GM18511 (cell line): ENCODE data around the gene EFHC1.
"Not testable (repeated sequence)": the region's sequence is repeated elsewhere in the genome, so short reads cannot be mapped to it uniquely, and the experiment has no call there.

Experiments used
- ATAC-seq: cut with Tn5 transposase; IDR thresholded peaks from one replicate; pipeline ENCODE4 v1.9.1; 2021; ENCODE audit warnings: mild to moderate bottlenecking, moderate library complexity; ENCODE audit not compliant: unreplicated experiment

Gene EFHC1, protein sequence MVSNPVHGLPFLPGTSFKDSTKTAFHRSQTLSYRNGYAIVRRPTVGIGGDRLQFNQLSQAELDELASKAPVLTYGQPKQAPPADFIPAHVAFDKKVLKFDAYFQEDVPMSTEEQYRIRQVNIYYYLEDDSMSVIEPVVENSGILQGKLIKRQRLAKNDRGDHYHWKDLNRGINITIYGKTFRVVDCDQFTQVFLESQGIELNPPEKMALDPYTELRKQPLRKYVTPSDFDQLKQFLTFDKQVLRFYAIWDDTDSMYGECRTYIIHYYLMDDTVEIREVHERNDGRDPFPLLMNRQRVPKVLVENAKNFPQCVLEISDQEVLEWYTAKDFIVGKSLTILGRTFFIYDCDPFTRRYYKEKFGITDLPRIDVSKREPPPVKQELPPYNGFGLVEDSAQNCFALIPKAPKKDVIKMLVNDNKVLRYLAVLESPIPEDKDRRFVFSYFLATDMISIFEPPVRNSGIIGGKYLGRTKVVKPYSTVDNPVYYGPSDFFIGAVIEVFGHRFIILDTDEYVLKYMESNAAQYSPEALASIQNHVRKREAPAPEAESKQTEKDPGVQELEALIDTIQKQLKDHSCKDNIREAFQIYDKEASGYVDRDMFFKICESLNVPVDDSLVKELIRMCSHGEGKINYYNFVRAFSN

DNA sequence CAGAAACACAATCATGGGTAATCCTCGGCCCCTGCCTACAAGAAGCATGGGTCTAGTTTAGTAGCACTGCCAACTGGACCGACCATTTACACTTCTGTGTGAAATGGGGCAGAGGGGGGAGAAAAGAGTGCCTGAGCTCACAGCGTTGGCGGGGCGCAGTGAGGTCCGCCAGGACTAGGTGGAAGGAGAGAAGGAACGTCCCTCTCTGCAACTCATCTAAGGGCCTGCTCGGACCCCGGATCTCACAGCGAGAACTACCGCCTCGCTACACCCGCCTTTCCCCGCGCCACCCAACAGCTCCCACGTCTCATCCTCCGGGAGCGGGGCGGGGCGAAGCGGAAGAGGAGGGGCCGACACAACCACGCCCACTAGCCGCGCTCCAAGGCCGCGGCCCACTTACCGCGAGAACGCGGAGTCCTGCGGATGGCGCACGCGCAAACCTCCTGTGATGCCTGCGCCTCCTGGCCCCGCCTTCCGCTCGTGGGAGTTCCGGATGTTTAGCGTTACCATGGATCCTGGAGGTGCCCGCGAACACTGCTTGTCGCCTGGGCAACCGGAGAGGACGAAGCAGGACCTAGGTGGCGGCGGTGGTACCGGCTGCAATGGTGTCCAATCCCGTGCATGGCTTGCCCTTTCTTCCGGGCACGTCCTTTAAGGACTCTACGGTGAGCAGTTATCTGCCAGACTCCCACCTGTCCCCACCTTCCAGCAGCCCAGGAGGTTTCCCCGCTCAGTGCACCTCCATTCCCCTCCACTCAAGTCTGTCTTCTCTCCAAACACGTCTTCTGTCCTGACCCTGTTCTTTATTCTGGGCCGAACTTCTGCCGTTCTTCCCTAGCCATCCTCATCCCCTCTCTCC, at the start of gene EFHC1:
TSS of gene EFHC1 (plus strand) at position 534 of the 859 bp plus-strand sequence. CDS start at position 603, 69 bp downstream.
- ATAC-seq: peak; percentile 92

DNA sequence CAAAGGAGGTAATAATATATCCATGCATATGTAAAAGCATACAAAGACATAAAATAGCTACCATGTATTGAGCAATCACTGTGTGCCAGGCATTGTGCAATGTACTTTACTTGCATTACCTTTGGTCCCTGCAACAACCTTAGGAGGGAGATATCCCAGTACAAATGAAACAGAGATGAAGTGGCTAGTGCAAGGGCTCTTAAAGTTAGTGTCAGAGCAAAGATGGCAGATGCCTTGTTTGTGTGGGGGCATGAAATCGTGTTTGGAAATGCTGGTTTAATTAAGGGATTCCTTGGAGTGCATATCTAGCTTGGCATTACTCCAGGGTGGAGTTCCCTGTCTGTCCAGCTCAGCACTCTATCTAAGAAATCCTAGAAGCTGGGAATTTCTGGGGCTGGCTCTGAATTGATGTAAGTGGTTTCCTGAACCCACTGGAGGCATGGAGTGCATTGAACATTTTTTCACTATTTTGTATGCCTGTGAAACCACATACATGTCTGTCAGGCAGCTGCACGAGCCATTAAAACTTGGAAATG, 48.4 kb upstream of the EFHC1 start:
- no peak for ATAC-seq

DNA sequence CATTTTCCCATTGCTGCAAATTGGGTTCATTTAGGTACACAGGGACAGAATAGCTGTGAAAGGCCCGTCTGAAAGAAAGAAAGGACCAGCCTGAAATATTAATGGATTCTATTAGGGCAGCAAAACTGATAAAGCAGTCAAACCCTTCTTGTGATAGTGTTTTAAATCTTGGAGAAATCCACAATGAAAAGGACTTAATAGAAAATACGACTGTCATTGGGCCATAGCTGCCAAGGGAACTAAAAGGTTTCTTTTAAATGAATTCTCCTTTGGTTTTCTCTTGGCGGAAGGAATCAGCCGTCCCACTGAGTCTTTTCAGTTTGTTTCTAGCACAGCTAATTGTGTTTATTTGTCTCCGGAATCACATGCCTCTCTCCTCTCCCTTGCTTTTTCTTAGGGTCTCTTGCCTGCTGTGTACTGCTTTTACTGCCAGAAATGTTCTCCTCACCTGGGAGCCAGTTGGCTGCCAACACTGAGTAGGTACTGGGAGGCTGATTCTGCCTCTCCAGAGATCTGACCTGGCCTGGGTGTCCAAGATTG, 46.9 kb upstream of the EFHC1 start:
- no peak for ATAC-seq

DNA sequence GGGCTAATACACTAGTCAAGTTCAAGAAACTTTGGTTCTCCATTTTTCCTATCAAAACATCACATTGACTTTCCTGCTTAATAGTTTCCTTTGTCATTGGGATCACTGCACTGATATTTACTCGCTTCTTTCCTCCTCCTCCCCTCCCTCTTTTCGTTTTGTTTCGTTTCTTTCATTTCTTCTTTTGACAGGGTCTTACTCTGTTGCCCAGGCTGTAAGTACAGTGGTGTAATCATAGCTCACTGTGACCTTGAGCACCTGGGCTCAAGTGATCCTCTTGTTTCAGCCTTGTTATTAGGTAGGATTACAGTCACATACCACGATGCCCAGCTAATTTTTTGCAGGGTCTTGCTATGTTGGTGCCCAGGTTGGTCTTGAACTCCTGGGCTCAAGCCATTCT, 45.9 kb upstream of the EFHC1 start:
- ATAC-seq: no peak

DNA sequence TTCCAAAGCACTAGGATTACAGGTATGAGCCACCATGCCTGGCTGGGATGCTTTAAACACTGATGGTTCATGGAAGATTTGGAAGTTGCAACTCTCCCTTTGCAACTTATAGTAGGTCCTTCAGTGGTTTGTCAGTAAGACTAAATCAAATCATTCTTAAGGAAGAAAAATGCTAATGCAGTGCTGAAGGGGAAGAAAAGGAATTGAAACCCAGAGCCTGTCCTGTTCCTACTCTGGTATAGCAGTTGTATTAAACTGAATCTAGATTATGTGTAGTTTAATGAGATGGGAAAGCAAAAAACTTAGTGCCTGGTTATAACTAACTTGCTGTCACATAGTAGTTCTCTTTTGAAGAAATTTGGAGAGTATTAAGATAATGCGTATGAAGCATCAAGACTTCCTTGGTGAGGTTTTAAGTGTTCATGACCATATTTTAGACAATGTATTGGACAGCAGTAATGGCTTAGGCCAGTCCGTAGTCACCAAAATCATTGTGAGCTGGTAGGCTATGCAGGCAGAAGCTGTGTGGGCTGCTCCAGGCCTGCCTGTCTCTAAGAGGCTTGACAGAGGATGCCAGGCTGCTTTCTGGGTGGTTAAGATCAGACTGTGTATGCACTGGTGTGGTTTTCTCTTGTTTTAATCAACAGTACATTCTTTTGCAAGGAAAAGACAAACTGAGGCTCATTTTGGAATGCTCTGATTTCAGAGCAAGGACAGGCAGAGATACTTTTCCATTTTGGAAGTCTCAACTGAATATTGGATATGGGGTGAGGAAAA, 44.2 kb upstream of the EFHC1 start:
- no peak for ATAC-seq

DNA sequence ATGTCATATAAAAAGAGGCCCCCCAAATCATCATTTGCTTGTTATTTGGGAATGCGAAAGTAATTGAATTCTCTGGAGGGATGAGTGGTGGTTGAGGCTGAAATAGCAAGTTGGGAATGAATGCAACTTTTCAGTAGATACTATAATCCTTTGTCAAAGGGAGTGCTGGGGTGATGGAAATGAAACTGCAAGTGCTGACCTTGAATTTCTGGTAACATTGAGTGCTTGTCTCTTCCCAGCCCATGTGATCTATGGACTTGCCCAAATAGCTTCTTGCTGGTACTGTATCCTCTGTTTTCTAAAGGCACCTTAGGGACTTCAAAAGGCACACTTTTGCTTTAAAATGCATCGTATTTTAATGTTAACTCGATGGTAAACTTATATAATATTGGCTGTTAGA, 43.4 kb upstream of the EFHC1 start:
- ATAC-seq: no peak

DNA sequence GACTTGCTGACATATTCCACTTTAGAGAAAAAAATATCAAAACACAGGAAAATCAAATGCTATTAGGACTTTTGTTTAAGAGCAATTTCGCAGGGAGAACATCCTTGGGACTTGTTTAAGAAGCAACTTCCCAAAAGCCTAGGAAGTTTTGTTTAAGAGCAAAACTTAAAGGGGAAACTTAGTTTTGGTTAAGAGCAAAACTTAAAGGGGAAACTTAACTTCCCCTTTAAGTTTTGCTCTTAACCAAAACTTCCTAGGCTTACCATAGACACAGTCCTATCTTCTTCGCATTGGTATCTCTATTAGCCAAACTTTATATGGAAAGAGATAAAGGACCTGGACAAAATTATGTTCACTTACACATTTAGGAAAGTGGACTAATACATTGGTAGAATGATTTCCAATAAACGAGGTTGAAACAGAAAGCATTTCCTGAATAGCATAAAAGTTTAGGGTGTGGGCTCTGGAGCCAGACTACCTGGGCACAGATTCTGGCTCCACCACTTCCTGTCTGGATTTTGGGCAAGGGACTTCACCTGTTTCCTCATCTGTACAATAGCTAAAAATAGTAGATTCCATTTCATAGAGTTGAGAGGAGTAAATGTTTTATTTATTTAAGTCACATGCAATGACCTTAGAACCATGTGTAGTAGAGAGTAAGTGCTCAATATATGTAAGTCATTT, 42.5 kb upstream of the EFHC1 start:
- ATAC-seq: peak; percentile 64

DNA sequence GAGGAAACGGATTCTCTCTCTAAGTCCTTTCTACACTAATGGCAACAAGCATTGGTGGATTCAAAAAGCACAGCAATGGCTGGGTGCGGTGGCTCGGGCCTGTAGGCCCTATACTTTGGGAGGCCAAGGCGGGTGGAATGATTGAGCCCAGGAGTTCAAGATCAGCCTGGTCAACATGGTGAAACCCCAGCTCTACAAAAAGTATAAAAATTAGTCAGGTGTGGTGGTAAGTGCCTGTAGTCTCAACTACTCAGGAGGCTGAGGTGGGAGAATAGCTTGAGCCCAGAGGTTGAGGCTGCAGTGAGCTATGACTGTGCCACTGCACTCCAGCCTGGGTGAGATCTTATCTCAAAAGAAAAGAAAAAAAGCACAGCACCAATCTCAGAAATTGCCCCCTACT, 38.9 kb upstream of the EFHC1 start:
- ATAC-seq: no peak

DNA sequence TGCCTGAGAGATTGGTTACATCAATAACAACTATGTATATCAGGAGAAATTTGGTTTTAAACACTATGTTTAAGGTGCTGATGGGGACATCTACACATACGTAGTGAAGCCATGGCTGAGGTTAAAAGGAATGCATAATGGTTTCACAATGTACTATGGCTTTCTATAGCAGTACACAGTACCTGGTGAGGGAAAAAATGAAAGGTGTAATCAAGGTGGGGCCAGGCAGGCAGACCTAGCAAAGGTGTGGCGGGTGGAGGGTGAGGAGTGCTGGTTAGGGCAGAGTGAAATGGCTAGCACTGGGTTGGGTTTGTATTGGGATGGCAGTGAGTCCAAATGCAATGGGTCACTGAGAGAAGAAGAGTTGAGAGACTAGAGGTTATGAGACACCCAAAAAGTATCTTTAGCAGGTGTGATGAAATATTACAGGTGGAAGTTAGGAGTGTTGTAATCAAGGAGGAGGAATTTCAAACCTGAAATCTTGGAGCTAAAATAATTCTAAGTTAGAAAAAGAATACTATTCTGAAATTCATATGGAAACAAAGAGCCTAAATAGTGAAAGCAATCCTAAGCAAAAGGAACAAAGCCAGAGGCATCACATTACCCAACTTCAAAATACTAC, 35.9 kb upstream of the EFHC1 start:
- no peak for ATAC-seq

DNA sequence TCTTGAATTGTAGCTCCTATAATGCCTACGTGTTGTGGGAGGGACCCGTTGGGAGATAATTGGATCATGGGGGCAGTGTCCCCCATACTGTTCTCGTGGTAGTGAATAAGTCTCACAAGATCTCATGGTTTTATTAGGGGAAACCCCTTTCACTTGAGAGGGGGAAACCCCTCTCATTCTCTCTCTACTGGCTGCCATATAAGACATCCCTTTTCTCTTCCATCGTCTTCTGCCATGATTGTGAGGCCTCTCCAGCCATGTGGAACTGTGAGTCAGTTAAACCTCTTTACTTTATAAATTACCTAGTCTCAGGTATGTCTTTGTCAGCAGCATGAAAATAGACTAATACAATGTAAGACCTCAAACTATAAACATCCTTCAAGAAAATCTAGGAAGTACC, 35.1 kb upstream of the EFHC1 start:
- no peak for ATAC-seq

DNA sequence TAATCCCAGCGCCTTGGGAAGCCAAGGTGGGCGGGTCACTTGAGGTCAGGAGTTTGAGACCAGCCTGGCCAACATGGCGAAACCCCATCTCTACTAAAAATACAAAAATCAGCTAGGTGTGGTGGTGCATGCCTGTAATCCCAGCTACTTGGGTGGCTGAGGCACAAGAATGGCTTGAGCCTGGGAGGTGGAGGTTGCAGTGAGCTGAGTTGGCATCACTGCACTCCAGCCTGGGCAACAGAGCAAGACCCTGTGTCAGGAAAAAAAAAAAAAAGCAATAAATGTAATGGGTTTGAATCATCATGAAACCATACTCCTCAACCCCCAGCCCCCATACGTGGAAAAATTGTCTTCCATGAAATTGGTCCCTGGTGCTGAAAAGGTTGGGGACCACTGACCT, 32.0 kb upstream of the EFHC1 start:
- not testable (repeated sequence) for ATAC-seq

DNA sequence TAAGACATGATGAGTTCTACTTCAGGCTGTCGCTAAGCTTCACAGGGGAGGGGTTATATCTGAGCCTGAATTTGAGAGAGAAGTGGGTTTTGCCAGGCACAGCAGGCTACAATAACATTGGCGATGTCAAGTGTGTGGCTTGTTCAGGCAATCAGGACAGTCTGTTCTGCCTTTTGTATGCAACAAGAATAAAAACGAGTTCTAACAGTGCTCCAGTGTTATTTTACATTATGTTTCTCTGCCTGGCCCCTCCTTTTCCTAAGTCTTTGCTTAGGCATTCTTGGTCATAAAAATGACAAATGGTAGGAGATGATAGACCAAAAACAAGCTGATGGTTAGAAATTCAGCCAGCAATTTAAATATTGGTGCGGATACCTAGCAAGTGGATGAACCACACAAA, 31.4 kb upstream of the EFHC1 start:
- ATAC-seq: no peak

DNA sequence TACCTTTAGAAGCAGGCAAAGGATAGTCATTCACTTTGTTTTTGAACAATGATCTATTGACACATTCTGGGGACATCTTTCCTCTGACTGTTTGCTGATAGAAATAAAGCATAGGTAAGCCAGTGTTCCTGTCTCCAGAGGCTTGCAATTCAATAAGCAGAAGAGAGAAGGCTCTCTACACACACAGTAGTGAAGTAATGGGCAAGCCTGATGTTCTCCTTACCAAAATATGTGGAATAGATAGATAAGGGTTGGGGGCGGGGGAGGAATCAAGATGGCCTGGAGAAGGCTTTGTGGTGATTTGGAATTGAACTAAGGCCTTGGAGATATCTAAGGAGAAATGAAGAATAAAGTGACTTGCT, 30.9 kb upstream of the EFHC1 start:
- ATAC-seq: no peak

DNA sequence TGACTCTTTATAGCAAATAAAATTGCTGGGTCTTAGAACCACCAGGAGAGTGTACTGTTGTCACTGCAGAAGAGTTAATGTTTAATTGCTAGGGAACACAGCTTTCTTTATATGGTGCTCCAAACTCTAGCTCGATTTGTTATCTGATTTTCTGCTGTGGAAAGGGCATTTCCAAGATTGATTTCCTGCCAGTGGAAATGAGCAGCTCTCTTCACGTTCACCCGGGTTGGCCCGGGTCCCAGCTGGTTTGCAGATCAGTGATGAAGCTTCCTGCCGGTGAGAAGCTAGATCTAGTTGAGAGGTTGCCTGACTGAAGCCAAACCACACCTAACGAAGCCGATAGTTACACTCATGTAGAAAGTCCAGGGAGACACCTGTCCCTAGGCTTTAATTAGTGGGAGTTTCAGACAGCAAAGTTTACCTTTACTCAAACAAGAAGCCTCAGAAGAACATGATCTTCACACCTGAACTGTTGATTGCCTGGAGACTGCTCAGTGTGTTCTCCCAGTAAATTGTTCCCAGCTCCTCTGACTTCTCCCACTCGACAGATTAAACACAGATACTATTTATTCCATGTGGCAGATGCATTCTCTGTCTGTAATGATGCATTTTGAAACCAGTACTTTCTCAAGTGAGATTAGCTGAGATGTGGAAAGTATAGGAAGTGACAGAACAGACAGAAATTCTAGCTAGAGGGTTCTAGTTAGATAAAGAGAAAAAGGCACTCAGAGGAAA, 30.3 kb upstream of the EFHC1 start:
- ATAC-seq: peak; percentile 70

DNA sequence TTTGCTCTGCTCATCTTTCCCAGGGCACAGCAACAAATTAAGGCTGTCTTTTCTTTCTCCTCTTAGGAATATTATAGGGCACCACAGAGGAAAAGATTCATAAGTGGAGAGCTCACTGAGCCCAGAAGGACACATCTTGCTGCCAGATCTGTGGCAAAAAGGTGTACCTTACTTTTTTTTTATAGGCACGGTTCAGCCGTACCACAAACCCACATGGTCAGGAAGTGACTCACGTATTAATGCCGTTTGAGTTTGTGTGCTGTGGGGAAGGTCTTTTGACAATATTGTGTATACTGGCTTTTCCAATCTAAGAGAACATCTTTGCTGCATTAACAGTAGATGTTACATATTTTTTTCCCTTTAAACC, 29.8 kb upstream of the EFHC1 start:
- peak; percentile 60 for ATAC-seq

DNA sequence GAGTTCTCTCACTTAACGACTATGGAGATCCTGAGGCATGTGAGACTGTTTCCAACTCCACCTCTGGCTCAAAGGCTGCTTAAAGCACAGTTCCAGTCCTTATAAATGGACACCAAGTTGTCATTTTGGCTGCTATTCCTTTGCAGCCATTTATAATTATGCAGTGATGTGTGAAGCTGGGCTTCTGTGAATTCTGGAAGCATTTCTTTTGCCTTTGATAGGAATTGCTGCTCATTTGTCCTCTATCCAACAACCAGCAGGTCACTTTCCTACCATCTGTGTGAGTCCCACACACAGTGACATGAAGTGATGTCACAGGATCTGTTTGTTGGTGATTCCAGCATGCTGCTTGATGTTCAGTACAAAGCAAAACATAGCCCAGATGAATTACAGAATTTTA, 28.5 kb upstream of the EFHC1 start:
- no peak for ATAC-seq

DNA sequence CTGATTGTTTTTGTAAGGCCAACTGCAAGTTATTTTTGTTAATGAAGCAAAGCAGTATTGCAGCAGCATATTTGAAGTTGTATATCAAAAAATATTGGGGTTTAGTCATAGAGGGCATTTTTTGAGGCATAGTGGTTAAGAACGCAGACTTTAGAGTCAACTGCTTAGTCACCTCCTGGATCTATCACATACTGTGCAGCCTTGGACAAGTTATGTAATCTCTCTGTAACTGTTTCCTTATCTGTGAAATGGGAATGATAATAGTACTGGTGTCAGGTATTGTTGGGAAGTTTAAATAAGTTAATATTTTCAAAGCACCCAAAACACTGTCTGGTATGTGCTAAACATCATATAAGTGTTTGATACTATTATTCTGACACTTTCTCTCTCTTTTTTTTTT, 27.2 kb upstream of the EFHC1 start:
- ATAC-seq: no peak

DNA sequence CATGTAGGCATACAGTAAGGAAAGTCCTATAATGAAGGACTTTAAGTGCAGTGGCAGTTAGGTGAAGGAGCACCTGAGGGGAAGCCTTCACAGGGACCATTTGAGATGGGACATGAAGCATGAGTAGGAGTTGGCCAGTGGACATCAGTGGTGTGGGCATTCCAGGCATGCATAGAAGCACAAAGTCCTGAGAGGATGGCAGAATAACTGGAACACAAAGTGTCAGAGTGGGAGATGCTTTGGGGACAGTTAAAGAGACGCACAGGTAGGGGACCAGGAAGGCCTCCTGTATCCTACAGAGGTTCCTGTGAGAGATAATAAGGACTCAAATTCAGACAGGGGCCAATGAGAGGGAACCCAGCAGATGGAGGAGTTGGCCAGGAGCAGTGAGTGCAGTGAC, 26.4 kb upstream of the EFHC1 start:
- ATAC-seq: peak; percentile 0

DNA sequence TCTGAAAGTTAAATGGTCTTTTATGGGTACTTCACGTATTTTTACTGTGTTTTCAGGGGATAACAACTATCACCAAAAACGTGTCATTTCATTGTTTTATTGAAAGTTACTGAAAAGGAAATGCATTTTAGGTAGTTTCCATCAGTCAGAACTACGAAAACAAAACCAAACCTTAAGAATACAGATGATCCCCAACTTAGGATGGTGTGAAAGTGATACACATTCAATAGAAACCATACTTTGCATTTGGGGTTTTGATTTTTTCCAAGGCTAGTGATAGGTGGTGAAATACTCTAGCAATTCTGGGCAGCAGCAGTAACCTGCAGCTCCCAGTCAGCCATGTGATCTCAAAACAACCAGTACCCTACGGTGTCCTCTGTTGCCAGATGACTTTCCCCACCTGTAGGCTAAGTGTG, 25.9 kb upstream of the EFHC1 start:
- peak; percentile 56 for ATAC-seq
